HG03066 (cell line): ENCODE measurements around the gene UBAC1.
"Not testable (repeated sequence)": the region's sequence is repeated elsewhere in the genome, so short reads cannot be mapped to it uniquely, and the experiment has no call there.

Experiments used
- ATAC-seq: cut with Tn5 transposase; IDR thresholded peaks from one replicate; pipeline ENCODE4 v1.9.1; 2021; ENCODE audit warnings: low read depth; ENCODE audit not compliant: unreplicated experiment

Gene UBAC1

GRCh38 chr9:135945969-135946368 is 15.2 kb downstream of the UBAC1 start:
- ATAC-seq: no peak

GRCh38 chr9:135944444-135945252 is 16.5 kb downstream of the UBAC1 start:
- no peak for ATAC-seq

DNA sequence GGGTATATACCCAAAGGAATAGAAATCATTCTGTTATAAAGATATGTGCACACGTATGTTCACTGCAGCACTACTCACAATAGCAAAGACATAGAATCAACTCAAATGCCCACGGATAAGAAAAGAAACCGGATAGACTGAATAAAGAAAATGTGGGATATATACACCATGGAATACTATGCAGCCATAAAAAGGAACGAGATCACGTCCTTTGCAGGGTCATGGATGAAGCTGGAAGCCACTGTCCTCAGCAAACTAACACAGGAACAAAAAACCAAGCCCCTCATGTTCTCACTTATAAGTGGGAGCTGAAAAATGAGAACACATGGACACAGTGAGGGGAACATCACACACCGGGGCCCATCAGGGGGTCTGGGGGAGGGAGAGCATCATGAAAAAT is 17.6 kb downstream of the UBAC1 start:
- not testable (repeated sequence) for ATAC-seq

DNA sequence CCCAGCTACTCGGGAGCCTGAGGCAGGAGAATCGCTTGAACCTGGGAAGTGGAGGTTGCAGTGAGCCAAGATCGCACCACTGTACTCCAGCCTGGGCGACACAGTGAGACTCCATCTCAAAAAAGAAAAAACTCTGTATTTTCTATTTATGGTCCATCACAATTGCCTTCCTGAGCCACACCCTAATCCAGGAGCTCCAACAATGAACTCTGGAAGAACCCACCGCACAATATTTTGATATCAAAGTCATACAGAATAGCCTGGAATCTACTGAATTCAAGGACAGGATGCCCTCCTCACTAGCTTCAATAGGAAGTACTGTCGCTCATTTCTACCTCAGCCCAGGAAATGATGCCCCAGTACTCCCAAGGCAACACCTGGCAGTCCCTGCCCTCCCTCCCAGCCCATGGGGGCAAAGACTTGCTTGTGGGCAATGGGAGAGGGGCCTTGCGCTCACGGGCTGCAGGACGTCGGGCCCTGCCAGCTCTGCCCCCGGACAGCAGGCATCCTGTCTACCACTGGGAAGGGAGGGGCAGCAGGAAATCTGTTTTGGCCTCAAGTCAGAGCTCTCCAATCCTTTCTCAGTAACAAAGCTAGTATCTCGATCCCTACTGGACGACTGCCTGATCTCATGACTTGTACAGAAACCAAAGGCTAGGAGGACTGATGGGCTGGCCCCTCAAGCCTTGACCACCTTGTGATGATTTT is 19.7 kb downstream of the UBAC1 start:
- no peak for ATAC-seq

DNA sequence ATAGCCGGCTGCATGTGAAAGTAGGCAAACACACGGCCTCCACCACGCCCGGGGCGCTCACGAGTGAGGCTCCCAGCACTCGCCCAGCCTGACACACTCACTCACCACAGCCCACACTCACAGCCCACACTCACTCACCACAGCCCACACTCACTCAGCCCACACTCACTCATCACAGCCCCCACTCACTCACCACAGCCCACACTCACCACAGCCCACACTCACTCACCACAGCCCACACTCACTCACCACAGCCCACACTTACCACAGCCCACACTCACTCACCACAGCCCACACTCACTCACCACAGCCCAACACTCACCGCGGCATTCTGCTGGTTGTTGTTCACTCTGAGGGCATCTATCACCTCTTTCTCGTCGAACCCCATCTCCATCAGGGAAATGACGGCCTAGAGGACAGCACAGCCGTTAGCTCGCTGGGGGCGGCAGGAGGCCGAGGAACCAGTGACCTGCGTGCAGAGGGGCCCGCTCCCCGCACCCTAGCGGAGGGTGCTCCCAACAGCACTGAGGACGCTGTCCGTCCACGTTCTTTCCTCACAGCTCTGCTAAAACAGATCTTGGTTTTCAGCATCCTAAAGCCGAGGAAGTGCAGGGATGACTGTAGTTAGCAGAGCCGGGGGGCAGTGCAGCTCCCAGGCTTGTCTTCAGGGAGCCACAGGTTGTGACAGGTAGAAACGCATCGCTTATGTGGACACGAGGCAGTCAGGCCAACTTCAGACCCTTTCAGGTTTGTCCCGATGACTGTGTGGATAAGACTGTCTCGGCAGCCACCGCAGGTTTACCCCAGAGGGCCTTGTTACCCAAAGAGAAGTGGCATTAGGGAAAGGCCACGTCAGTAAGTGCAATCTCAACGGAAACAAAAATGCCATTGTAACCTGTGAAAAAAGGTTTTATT is 21.6 kb downstream of the UBAC1 start:
- ATAC-seq: no peak

GRCh38 chr9:135937521-135938489 is 23.4 kb downstream of the UBAC1 start:
- ATAC-seq: no peak

- no peak for ATAC-seq
These were observed 28.1 kb downstream of the UBAC1 start for GRCh38 chr9:135933114-135933513.

GRCh38 chr9:135932656-135933055 is 28.5 kb downstream of the UBAC1 start:
- ATAC-seq: no peak

- no peak for ATAC-seq
These were observed 29.8 kb downstream of the UBAC1 start for GRCh38 chr9:135931349-135931820.

- ATAC-seq: no peak
These were observed 30.5 kb downstream of the UBAC1 start for GRCh38 chr9:135930446-135931345.

DNA sequence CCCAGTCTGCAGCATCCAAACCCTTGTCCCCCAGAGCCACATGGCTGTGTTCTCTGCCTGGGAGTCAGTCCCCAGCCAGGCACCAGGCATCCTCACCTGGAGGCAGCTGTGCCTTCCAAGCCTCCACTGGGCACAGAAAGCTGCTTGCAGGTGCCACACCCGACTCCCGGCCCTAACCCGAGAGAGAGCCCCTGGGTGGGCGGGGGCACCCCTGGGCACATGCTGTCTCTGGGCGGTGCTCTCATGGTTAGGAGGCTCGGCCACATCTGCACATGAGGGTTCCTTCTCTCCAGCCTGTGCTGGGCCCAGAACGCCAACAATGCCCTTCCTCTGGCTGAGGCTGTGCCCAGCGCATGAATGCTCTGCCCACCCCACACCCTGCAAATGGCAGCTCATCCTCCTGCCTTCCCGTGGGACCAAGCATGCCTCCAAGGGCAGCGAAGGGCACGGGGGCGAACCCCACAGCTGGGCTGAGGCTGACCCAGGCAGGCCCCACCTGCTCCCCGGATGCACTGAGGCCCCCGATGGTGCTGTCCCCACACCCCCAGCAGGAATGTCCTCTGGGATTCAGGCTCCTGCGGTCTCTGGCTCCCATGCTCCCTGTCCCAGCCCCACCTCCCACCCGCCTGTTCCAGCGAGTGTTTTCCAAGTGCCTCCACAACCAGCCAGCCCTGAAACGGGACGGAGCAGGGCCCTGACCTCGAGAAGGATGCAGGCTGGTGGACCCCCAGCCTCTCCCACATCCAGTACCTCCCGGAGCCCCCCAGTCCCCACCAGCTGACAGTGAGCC is 31.3 kb downstream of the UBAC1 start:
- ATAC-seq: no peak

DNA sequence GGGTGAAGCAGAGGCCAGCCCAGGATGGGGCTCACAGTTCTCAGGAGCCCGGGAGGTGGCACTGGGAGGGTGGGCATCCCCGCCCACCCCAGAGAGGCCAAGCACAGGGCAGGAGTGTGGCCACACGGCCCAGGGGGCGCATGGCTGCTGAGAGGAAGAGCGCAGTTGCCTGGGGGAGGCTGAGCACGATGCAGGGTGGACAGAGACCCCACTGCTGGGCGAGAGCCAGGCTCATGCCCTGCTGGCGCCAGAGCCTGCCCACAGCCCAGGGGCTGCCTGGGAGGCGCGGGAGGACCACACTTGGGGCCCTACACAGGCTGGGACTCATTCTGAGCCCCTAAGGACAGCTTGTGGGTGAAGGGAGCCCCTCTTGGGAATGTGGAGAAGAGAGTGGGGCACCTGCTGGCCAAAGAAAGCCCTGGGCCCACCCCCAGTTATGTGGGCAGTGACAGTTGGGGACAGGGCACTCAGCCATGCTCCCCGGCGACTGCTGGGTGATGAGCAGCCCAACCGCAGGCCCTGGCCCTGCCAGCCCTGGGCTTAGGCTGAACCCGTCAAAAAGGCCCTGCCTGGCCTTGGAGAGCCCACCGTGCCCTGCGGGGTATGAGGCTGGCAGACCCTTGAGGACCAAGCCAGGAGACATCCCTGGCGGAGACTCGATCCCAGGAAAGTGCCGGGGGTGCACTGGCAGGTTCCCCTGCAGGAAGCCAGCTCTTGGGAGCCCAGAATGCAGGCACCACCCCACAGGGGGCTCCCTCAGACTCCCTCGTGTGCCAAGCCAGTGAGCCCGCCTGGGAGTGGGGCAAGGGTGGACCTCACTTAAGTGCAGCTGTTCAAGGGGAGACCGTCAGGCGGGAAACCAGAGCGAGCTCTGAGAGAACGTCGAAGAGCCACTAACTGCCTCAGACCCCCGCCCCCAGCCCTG is 32.2 kb downstream of the UBAC1 start:
- ATAC-seq: no peak

DNA sequence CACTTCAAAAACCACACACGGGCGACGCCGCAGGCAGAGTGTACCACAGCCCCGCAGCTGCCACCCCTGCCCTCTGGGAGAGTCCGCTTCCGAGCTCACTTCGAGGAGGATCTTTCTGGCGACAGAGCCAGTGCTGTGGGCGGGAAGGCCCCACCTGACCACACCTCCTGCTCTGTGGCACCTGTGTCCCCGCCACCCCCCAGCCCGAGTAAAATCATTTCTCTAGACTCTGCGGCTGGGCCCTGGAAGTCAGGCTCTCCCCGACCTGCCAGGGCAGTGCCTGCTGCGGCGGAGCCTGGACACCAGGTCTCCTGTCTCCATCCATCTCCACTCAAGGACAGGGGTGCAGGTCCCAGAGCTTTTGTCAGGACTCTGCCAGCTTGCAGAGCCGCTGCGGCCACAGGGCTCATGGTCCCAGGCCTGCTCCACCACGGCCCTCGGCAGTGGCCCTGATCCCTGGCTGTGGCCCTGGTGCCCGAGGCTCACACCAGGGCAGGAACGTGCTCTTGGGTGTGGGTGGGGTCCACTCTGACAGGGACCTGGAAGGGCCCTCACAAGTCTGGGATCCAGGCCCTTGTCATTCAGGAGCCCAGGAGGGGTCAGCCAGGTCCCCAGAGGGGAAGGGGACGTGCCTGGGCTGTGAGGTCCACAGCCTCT is 33.0 kb downstream of the UBAC1 start:
- ATAC-seq: no peak

GRCh38 chr9:135927195-135928013 is 33.8 kb downstream of the UBAC1 start:
- no peak for ATAC-seq

DNA sequence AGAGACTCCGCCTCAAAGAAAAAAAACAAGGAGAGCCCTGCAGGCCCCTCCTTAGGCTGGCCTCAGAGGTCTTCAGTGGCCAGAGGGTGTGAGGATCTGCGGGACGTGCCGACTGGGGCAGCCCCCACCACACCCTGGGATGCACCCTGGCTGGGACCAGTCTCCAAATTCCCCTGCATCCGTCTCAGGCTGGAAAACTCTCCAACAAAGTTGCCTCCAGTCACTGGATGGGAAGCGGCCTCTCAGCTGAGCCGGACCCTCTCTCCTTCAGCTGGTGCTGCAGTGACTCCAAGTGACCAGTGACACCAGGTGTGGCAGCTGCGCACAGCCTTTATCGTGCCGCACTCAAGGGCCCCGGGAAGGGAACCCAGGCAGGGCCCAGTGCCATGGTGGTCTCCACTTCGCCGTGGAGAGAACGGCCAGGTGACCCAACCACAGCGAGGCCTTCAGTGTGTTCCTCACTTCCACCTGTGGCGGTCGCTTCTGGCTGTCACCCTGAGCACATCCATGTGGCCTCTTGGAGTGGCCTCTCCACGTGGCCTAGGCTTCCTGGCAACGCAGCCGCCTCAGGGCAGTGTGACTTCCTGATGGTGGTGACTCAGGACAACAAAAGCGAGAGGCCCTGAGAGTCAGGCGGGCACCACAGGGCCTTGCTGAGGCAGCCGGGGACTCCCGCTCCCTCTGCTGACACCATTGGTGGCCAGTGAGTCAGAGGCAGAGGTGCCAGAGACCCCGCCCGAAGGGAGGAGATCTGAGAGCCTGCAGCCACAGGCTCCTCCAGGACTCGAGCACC is 34.6 kb downstream of the UBAC1 start:
- ATAC-seq: no peak
